ENCODE data around the gene RNF126. TPM values are rescaled to one million over a fixed set of nuclear protein-coding genes. Genes with fewer than 3 reads are reported as not detected.

RNF126 gene
- total RNA-seq, 2 donors from 2014 or later: 23.3 to 45.8 TPM

DNA sequence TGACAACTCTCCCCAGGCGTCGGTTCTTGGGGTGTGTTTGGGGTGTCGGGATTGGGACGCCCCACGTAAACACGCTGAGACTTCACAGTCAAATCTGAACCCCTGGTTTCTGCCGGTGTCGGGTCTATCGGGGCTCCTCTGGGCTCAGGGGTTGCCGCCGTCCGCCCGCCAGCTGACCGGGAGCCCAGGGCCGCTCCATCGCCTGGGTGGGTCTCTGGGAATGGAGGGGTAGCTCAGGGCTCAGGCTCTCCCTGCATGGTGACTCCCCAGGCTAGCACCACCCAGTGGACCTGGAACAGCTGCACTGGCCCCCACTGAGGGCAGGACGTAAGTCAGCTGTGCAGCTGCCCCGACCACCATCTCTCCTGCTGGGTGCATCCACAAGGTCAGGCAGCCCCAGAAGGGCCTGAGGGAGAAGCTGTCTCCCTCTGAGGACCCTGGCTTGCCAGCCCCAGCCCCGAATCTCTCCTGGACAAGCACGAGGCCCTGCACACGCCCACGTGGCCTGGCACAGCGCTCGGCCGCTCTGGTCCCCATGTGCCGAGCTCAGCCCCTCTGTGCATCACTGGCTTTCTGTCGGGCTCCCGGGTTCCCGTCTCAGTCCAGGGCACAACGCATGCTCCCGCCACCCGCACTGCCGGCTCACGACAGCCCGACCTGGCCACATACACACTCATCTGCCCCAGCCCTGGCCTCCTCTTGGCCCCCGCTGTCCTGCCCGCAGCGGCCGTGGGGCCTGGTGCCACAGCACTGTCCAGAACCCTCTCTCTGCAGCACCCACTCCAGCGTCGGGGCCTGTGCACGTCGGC, 6.1 kb downstream of the RNF126 start:
- ATAC-seq: no peak
- DNase-seq: peak in 1 of 4 donors; percentile 11
- intact Hi-C loops (cut with DNase I): no loop called here
- 89 to 91% methylated on average over 27 to 42 of the region's 43 CpGs for WGBS, 2 donors
- Histone ChIP-seq H3K27me3 (no peaks in the 10 kb centered on the region), H3K4me1 (peaks cover 52% of the 10 kb centered on the region), H3K9me3 (no peaks in the 10 kb centered on the region), H3K36me3 (replicated peaks in 1 of 2; ENCODE audit: insufficient read depth in 1 of 2, low read depth in 2 of 2) (no peaks in the 10 kb centered on the region), H3K27ac (no peak overlapping the region), H3K4me3 (no peak overlapping the region)
- TF ChIP-seq CTCF (IDR thresholded peaks at IDR 0.05): no peak
- no peak for TF ChIP-seq POLR2A (IDR thresholded peaks at IDR 0.05)

- TF ChIP-seq CTCF (IDR thresholded peaks at IDR 0.05): no peak
- TF ChIP-seq POLR2A (IDR thresholded peaks at IDR 0.05): no peak
- intact Hi-C loops (cut with DNase I): no loop called here
- peaks cover 39% of the 10 kb centered on the region for H3K4me1 ChIP-seq
Measured at GRCh38 chr19:655691-656090, 7.3 kb downstream of the RNF126 start.

GRCh38 chr19:653425-653824, 9.6 kb downstream of the RNF126 start:
- Histone ChIP-seq H3K4me3 (no peak overlapping the region), H3K4me1 (peaks cover 16% of the 10 kb centered on the region), H3K27ac (no peak overlapping the region), H3K36me3 (replicated peaks in 1 of 2; ENCODE audit: insufficient read depth in 1 of 2, low read depth in 2 of 2) (peaks cover 11 to 13% of the 10 kb centered on the region in 2 donors), H3K27me3 (no peaks in the 10 kb centered on the region), H3K9me3 (no peaks in the 10 kb centered on the region)
- WGBS, 2 donors: 90 to 98% methylated on average over 8 to 17 of the region's 17 CpGs
- intact Hi-C loops (cut with DNase I): no loop called here
- TF ChIP-seq CTCF (IDR thresholded peaks at IDR 0.05): no peak
- no peak for TF ChIP-seq POLR2A (IDR thresholded peaks at IDR 0.05)
- DNase-seq (no peak), ATAC-seq (no peak)

More at GRCh38 chr19:655691-656090, 7.3 kb downstream of the RNF126 start:
- no peaks in the 10 kb centered on the region for H3K27me3 ChIP-seq
- 79 to 92% methylated on average over 17 of the region's 17 CpGs for WGBS, 2 donors
- peaks cover 4 to 6% of the 10 kb centered on the region in 2 donors for H3K36me3 ChIP-seq (replicated peaks in 1 of 2; ENCODE audit: insufficient read depth in 1 of 2, low read depth in 2 of 2)
- DNase-seq (no peak), ATAC-seq (no peak)
- H3K27ac ChIP-seq: no peak overlapping the region
- H3K4me3 ChIP-seq: no peak overlapping the region
- no peaks in the 10 kb centered on the region for H3K9me3 ChIP-seq

- peaks cover 9% of the 10 kb centered on the region for H3K4me1 ChIP-seq
- no peak for TF ChIP-seq POLR2A (IDR thresholded peaks at IDR 0.05)
- TF ChIP-seq CTCF (IDR thresholded peaks at IDR 0.05): no peak
- no peak overlapping the region for H3K27ac ChIP-seq
- H3K9me3 ChIP-seq: no peaks in the 10 kb centered on the region
- WGBS, 2 donors: 91 to 94% methylated on average over 16 to 38 of the region's 54 CpGs
- no peak for DNase-seq
- peaks cover 15 to 16% of the 10 kb centered on the region in 2 donors for H3K36me3 ChIP-seq (replicated peaks in 1 of 2; ENCODE audit: insufficient read depth in 1 of 2, low read depth in 2 of 2)
- ATAC-seq: no peak
- no peaks in the 10 kb centered on the region for H3K27me3 ChIP-seq
- H3K4me3 ChIP-seq: no peak overlapping the region
- intact Hi-C loops (cut with DNase I): no loop called here
Measured at GRCh38 chr19:652467-653389, 10.3 kb downstream of the RNF126 start.

Measured in body of pancreas (tissue), 4 donors.